H1 (cell line): ENCODE results near the gene SIX5. TPM values are rescaled to one million over a fixed set of nuclear protein-coding genes. Genes with fewer than 3 reads are reported as not detected.

Experiments
- BACH1 ChIP-seq: IDR thresholded peaks from 2 replicates; pipeline ENCODE4 v1.6.1; 2012; ENCODE audit warnings: low read length, improper control_type of control experiment
- CBX5 ChIP-seq: fragments of 300-800, 300-1000 bp; sonication (generic); IDR thresholded peaks from 2 replicates; pipeline ENCODE4 v1.7.1; 2016; ENCODE audit warnings: antibody characterized with exemption, low read length, low read depth
- CHD1 ChIP-seq: IDR thresholded peaks from 2 replicates; pipeline ENCODE4 v1.6.1; 2012; ENCODE audit warnings: low read depth, low read length, improper control_type of control experiment
- CHD7 ChIP-seq: fragments of 300-600 bp; sonication (generic); IDR thresholded peaks from 2 replicates; pipeline ENCODE4 v1.7.1; 2012; ENCODE audit warnings: low read length, moderate library complexity, mild to moderate bottlenecking, inconsistent platforms; ENCODE audit not compliant: insufficient replicate concordance
- CREB1 ChIP-seq: IDR thresholded peaks from 2 replicates; pipeline ENCODE4 v1.6.1; 2012; ENCODE audit warnings: inconsistent platforms
- EP300 ChIP-seq, 2 experiments: IDR thresholded peaks; 1 replicate in 1 of 2; 2 replicates in 1 of 2; pipeline ENCODE4 v1.6.1; 2011 to 2012; ENCODE audit warnings: low read depth in 2 of 2, low read length in 2 of 2, mild to moderate bottlenecking in 2 of 2, borderline replicate concordance in 1 of 2, inconsistent platforms in 1 of 2, moderate library complexity in 1 of 2
- FOSL1 ChIP-seq: IDR thresholded peaks from 2 replicates; pipeline ENCODE4 v1.6.1; 2011; ENCODE audit warnings: mild to moderate bottlenecking, low read depth, low read length, moderate library complexity; ENCODE audit not compliant: insufficient read depth
- KDM1A ChIP-seq: fragments of 200-600, 300-600 bp; sonication (generic); IDR thresholded peaks from 2 replicates; pipeline ENCODE4 v1.7.1; 2016; ENCODE audit warnings: mild to moderate bottlenecking, low read length, borderline replicate concordance
- RNF2 ChIP-seq: fragments of 200-900, 300-1000 bp; sonication (generic); IDR thresholded peaks from 2 replicates; pipeline ENCODE4 v1.7.1; 2016; ENCODE audit warnings: borderline replicate concordance, low read depth, mild to moderate bottlenecking, antibody characterized with exemption, low read length; ENCODE audit not compliant: poor library complexity, severe bottlenecking; ENCODE audit errors: missing control alignments
- SIRT6 ChIP-seq: IDR thresholded peaks from one replicate; pipeline ENCODE4 v1.7.1; 2012; ENCODE audit warnings: low read length, inconsistent platforms
- polyA plus RNA-seq, 7 experiments: library from polyadenylated mRNA; depleted of rRNA in 3 of 7; stranded (reverse) in 5 of 7; unstranded in 2 of 7; fragments of >200 nt in 5 of 7; fragments of 200-250 nt in 2 of 7; gene quantifications; 1 replicate in 5 of 7; 2 replicates in 1 of 7; 4 replicates in 1 of 7; pipeline versions ENCODE4 v1.2.1 to v1.2.3, GENCODE V29; 2011 to 2013; ENCODE audit warnings: missing spikeins in 2 of 7, mixed read lengths in 2 of 7
- total RNA-seq: library from RNA; stranded (reverse); fragmentation: NEBNext Ultra II Directional; extraction: Animal tissue kit (Norgen Biotek cat#: 25700); gene quantifications from 2 replicates; pipeline ENCODE4 v1.2.1, GENCODE V29; 2021

Gene SIX5
- total and polyA plus RNA-seq, 2 of the 8 experiments (the other 6 are each of a cell fraction or from before 2014, with no cell fraction given): 20.9 to 24.2 TPM

GRCh38 chr19:45815481-45816216, 46.6 kb upstream of the SIX5 start (continued):
- TF ChIP-seq CHD7: no peak
- no peak for TF ChIP-seq BACH1
- no peak for TF ChIP-seq EP300 (IDR thresholded peaks at IDR 0.05; ENCODE audit: borderline replicate concordance in 1 of 2, low read depth in 2 of 2, low read length in 2 of 2)
- no peak for TF ChIP-seq RNF2
- TF ChIP-seq CBX5: no peak
- TF ChIP-seq FOSL1: no peak
- peak; percentile 79 for TF ChIP-seq CREB1
- TF ChIP-seq SIRT6: no peak
- TF ChIP-seq KDM1A: no peak
- no peak for TF ChIP-seq CHD1
